HEK293 (cell line): Measurements from ENCODE around the gene FZD10.

Source experiments
- CTCF ChIA-PET: fragments of 350-600 bp; formaldehyde crosslinking; extraction: SDS; loops from one replicate; lab custom pipeline; 2021; ENCODE audit warnings: antibody characterized with exemption; lab: Yijun Ruan, JAX
- POLR2A ChIA-PET: fragments of 300-600 bp; formaldehyde crosslinking; extraction: SDS; loops from one replicate; lab custom pipeline; 2020; ENCODE audit warnings: antibody characterized with exemption, inconsistent platforms; lab: Yijun Ruan, JAX
- H3K27ac ChIP-seq: fragments of 200-500 bp; sonication (Bioruptor generic); 2 replicates; pipeline ENCODE4 v1.5.1; 2014; ENCODE audit warnings: low read depth, low read length, control low read depth, inconsistent platforms; ENCODE audit errors: extremely low read depth
- H3K36me3 ChIP-seq, 2 experiments: fragments of 200-500 bp in 1 of 2; sonication (Bioruptor generic) in 1 of 2; 1 replicate in 1 of 2; 2 replicates in 1 of 2; pipeline ENCODE4 v1.5.1; 2014 to 2017; ENCODE audit warnings: inconsistent platforms in 2 of 2, low read length in 2 of 2; ENCODE audit not compliant: control insufficient read depth in 2 of 2, insufficient read depth in 1 of 2
- H3K4me1 ChIP-seq: fragments of 200-500 bp; sonication (Bioruptor generic); 2 replicates; pipeline ENCODE4 v1.5.1; 2014; ENCODE audit warnings: mild to moderate bottlenecking, low read length, inconsistent platforms; ENCODE audit not compliant: control insufficient read depth, insufficient read depth
- H3K4me3 ChIP-seq: 2 replicates; pipeline ENCODE4 v1.5.1; 2011; ENCODE audit warnings: low read depth, mild to moderate bottlenecking, control low read depth, low read length, moderate library complexity
- H3K9me3 ChIP-seq: fragments of 200-500 bp; sonication (Bioruptor generic); 2 replicates; pipeline ENCODE4 v1.5.1; 2014; ENCODE audit warnings: low read depth, low read length, inconsistent platforms; ENCODE audit not compliant: control insufficient read depth, insufficient read depth
- IKZF3 ChIP-seq: fragments of 450-650 bp; IDR thresholded peaks from 2 replicates; pipeline ENCODE4 v1.5.0; 2018; ENCODE audit warnings: missing biosample characterization, mild to moderate bottlenecking, missing genetic modification characterization, moderate library complexity
- REPIN1 ChIP-seq: fragments of 450-650 bp; formaldehyde crosslinking; IDR thresholded peaks from 2 replicates; pipeline ENCODE4 v1.5.1; 2017; ENCODE audit warnings: missing biosample characterization, missing genetic modification characterization, low read depth
- SP7 ChIP-seq: fragments of 450-650 bp; formaldehyde crosslinking; IDR thresholded peaks from 2 replicates; pipeline ENCODE4 v1.5.1; 2016; ENCODE audit warnings: missing biosample characterization, missing genetic modification characterization
- TCF7L2 ChIP-seq: IDR thresholded peaks from 2 replicates; pipeline ENCODE4 v1.6.1; 2011; ENCODE audit warnings: low read depth, mild to moderate bottlenecking, inconsistent platforms, low read length, moderate library complexity, borderline replicate concordance
- ZBTB17 ChIP-seq: fragments of 450-650 bp; formaldehyde crosslinking; IDR thresholded peaks from 2 replicates; pipeline ENCODE4 v1.5.1; 2016; ENCODE audit warnings: missing biosample characterization, missing genetic modification characterization
- ZBTB44 ChIP-seq: fragments of 450-650 bp; IDR thresholded peaks from 2 replicates; pipeline ENCODE4 v1.5.1; 2018; ENCODE audit warnings: missing biosample characterization, mild to moderate bottlenecking, missing genetic modification characterization
- ZNF133 ChIP-seq: fragments of 450-650 bp; formaldehyde crosslinking; IDR thresholded peaks from 2 replicates; pipeline ENCODE4 v1.5.1; 2016; ENCODE audit warnings: missing biosample characterization, missing genetic modification characterization
- ZNF19 ChIP-seq: fragments of 450-650 bp; formaldehyde crosslinking; IDR thresholded peaks from 2 replicates; pipeline ENCODE4; 2016; ENCODE audit warnings: missing biosample characterization, missing genetic modification characterization, low read depth
- ZNF398 ChIP-seq: fragments of 450-650 bp; formaldehyde crosslinking; IDR thresholded peaks from 2 replicates; pipeline ENCODE4 v1.5.1; 2017; ENCODE audit warnings: missing biosample characterization, missing genetic modification characterization
- ZNF473 ChIP-seq: fragments of 450-650 bp; formaldehyde crosslinking; IDR thresholded peaks from 2 replicates; pipeline ENCODE4 v1.5.1; 2017; ENCODE audit warnings: missing biosample characterization, missing genetic modification characterization
- ZNF76 ChIP-seq: fragments of 450-650 bp; formaldehyde crosslinking; IDR thresholded peaks from 2 replicates; pipeline ENCODE4; 2016; ENCODE audit warnings: low read depth, missing biosample characterization, missing genetic modification characterization, borderline replicate concordance
- ZNF792 ChIP-seq: fragments of 450-650 bp; formaldehyde crosslinking; IDR thresholded peaks from 2 replicates; pipeline ENCODE4 v1.5.1; 2016; ENCODE audit warnings: missing biosample characterization, missing genetic modification characterization
- ZNF837 ChIP-seq: fragments of 450-650 bp; formaldehyde crosslinking; IDR thresholded peaks from 2 replicates; pipeline ENCODE4 v1.5.1; 2016; ENCODE audit warnings: missing biosample characterization, missing genetic modification characterization
- ZSCAN5A ChIP-seq: fragments of 450-650 bp; formaldehyde crosslinking; IDR thresholded peaks from 2 replicates; pipeline ENCODE4 v1.5.1; 2016; ENCODE audit warnings: missing biosample characterization, missing genetic modification characterization
- TF ChIP-seq, protein P1 (sequence below): fragments of 450-650 bp; formaldehyde crosslinking; IDR thresholded peaks from 2 replicates; pipeline ENCODE4 v1.5.1; 2016; ENCODE audit warnings: missing biosample characterization, missing genetic modification characterization
- TF ChIP-seq, protein P2 (sequence below): fragments of 450-650 bp; formaldehyde crosslinking; IDR thresholded peaks from 2 replicates; pipeline ENCODE4 v1.5.0; 2017; ENCODE audit warnings: missing biosample characterization, missing genetic modification characterization, borderline replicate concordance
- TF ChIP-seq, protein P3 (sequence below): fragments of 450-650 bp; formaldehyde crosslinking; conservative IDR thresholded peaks from 2 replicates; pipeline ENCODE4 v1.5.1; 2016; ENCODE audit warnings: low read depth, missing biosample characterization, missing genetic modification characterization

The FZD10 gene

DNA sequence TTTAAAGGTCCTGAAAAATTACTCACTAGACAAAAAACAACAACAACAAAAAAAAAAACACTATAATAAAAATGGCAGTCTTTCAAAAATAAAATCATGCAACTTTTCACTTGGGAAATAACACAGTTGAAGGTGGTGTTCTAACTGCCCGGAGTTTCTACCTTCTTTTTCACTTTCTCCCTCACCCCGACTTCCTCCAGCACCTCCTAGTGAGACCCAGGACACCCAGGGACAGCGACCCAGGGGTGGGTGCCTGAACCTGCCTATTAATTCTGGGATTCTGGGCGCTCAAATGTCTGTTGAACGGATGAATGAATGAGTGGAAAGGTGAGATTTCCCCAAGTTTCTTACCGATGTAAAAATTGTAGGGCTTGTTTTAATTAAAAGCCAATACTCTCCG, 2.0 kb upstream of the FZD10 start:
- H3K4me3 ChIP-seq: no peak overlapping the region
- no peak overlapping the region; the same call in 1 of the 2 replicates for H3K27ac ChIP-seq
- CTCF ChIA-PET: interaction anchor here (0.7 kb wide), 1 partner anchor 113 kb away, joined by 3 read pairs; no protein-coding TSS in a partner anchor
- TF ChIP-seq TCF7L2 (no peak), ZNF19 (no peak), ZNF473 (tag by site-specific recombination) (no peak), ZNF76 (no peak), REPIN1 (tag by site-specific recombination) (no peak), ZNF792 (tag by site-specific recombination) (no peak), ZBTB44 (no peak), SP7 (tag by site-specific recombination) (no peak), IKZF3 (tag by site-specific recombination) (no peak), ZSCAN5A (no peak), ZBTB17 (tag by site-specific recombination) (no peak), ZNF133 (no peak), ZNF398 (no peak), ZNF837 (tag by site-specific recombination) (no peak)
- TF ChIP-seq, protein P1, sequence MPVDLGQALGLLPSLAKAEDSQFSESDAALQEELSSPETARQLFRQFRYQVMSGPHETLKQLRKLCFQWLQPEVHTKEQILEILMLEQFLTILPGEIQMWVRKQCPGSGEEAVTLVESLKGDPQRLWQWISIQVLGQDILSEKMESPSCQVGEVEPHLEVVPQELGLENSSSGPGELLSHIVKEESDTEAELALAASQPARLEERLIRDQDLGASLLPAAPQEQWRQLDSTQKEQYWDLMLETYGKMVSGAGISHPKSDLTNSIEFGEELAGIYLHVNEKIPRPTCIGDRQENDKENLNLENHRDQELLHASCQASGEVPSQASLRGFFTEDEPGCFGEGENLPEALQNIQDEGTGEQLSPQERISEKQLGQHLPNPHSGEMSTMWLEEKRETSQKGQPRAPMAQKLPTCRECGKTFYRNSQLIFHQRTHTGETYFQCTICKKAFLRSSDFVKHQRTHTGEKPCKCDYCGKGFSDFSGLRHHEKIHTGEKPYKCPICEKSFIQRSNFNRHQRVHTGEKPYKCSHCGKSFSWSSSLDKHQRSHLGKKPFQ (tag by site-specific recombination): no peak
- TF ChIP-seq, protein P2, sequence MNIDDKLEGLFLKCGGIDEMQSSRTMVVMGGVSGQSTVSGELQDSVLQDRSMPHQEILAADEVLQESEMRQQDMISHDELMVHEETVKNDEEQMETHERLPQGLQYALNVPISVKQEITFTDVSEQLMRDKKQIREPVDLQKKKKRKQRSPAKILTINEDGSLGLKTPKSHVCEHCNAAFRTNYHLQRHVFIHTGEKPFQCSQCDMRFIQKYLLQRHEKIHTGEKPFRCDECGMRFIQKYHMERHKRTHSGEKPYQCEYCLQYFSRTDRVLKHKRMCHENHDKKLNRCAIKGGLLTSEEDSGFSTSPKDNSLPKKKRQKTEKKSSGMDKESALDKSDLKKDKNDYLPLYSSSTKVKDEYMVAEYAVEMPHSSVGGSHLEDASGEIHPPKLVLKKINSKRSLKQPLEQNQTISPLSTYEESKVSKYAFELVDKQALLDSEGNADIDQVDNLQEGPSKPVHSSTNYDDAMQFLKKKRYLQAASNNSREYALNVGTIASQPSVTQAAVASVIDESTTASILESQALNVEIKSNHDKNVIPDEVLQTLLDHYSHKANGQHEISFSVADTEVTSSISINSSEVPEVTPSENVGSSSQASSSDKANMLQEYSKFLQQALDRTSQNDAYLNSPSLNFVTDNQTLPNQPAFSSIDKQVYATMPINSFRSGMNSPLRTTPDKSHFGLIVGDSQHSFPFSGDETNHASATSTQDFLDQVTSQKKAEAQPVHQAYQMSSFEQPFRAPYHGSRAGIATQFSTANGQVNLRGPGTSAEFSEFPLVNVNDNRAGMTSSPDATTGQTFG (tag by site-specific recombination): no peak
- TF ChIP-seq, protein P3, sequence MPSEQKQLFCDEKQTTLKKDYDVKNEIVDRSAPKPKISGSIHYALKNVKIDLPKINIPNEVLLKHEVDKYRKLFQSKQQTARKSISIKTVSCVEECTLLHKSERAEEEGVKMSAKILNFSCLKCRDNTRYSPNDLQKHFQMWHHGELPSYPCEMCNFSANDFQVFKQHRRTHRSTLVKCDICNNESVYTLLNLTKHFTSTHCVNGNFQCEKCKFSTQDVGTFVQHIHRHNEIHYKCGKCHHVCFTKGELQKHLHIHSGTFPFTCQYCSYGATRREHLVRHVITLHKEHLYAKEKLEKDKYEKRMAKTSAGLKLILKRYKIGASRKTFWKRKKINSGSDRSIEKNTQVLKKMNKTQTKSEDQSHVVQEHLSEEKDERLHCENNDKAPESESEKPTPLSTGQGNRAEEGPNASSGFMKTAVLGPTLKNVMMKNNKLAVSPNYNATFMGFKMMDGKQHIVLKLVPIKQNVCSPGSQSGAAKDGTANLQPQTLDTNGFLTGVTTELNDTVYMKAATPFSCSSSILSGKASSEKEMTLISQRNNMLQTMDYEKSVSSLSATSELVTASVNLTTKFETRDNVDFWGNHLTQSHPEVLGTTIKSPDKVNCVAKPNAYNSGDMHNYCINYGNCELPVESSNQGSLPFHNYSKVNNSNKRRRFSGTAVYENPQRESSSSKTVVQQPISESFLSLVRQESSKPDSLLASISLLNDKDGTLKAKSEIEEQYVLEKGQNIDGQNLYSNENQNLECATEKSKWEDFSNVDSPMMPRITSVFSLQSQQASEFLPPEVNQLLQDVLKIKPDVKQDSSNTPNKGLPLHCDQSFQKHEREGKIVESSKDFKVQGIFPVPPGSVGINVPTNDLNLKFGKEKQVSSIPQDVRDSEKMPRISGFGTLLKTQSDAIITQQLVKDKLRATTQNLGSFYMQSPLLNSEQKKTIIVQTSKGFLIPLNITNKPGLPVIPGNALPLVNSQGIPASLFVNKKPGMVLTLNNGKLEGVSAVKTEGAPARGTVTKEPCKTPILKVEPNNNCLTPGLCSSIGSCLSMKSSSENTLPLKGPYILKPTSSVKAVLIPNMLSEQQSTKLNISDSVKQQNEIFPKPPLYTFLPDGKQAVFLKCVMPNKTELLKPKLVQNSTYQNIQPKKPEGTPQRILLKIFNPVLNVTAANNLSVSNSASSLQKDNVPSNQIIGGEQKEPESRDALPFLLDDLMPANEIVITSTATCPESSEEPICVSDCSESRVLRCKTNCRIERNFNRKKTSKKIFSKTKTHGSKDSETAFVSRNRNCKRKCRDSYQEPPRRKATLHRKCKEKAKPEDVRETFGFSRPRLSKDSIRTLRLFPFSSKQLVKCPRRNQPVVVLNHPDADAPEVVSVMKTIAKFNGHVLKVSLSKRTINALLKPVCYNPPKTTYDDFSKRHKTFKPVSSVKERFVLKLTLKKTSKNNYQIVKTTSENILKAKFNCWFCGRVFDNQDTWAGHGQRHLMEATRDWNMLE (tag by site-specific recombination): no peak
- H3K36me3 ChIP-seq: peaks cover 0 to 9% of the 10 kb centered on the region in 2 experiments; a peak in 1 of 3 replicates
- no peaks in the 10 kb centered on the region; the same call in 1 of the 2 replicates for H3K4me1 ChIP-seq
- POLR2A ChIA-PET: no interaction called here
- no peaks in the 10 kb centered on the region for H3K9me3 ChIP-seq
